ENCODE data around the gene GPAM.

GRCh38 chr10:112166800-112167199, 16.8 kb downstream of the GPAM start:
- TF ChIP-seq POU6F1 (CRISPR knock-in tag; IDR thresholded peaks at IDR 0.05; ENCODE audit: borderline replicate concordance, low read depth): no peak
- no peak for TF ChIP-seq ESRRG (CRISPR knock-in tag; IDR thresholded peaks at IDR 0.05)
- no peak for TF ChIP-seq ZFP3 (CRISPR knock-in tag; IDR thresholded peaks at IDR 0.05)
- TF ChIP-seq OSR1 (CRISPR knock-in tag; IDR thresholded peaks at IDR 0.05): no peak
- no peak for TF ChIP-seq CREB5 (CRISPR knock-in tag; IDR thresholded peaks at IDR 0.05; ENCODE audit: low read depth)
- TF ChIP-seq ZFP30 (CRISPR knock-in tag; IDR thresholded peaks at IDR 0.05): no peak
- TF ChIP-seq ZNF8 (CRISPR knock-in tag; IDR thresholded peaks at IDR 0.05): no peak
- no peak for TF ChIP-seq PATZ1 (CRISPR knock-in tag; IDR thresholded peaks at IDR 0.05; ENCODE audit: borderline replicate concordance)
- no peak for TF ChIP-seq ZC3H10 (CRISPR knock-in tag; IDR thresholded peaks at IDR 0.05)
- no peak for TF ChIP-seq ISL1 (CRISPR knock-in tag; IDR thresholded peaks at IDR 0.05)
- TF ChIP-seq ARNTL (CRISPR knock-in tag; IDR thresholded peaks at IDR 0.05; ENCODE audit: borderline replicate concordance, low read depth): no peak
- TF ChIP-seq BACH2 (CRISPR knock-in tag; IDR thresholded peaks at IDR 0.05; ENCODE audit: borderline replicate concordance): no peak
- no peak for TF ChIP-seq TSHZ2 (CRISPR knock-in tag; IDR thresholded peaks at IDR 0.05)

Data from SK-N-SH treated with all-trans-retinoic acid at 6 μM for 48 hours (cell line).